H1 (cell line): ENCODE data around the gene TSPAN9. TPM values are rescaled to one million over a fixed set of nuclear protein-coding genes. Genes with fewer than 3 reads are reported as not detected.
A peak's percentile ranks its signal among the peaks of the same experiment; 100 is the strongest.

Experiments used
- CTCF ChIA-PET: fragments of 300-600 bp; sonication (Branson Sonifier 250); formaldehyde crosslinking; loops from one replicate; lab custom pipeline; 2021; ENCODE audit not compliant: partially characterized antibody; lab: Charles Lee
- POLR2A ChIA-PET: fragments of 300-600 bp; sonication (Branson Sonifier 250); formaldehyde crosslinking; loops from one replicate; lab custom pipeline; 2021; ENCODE audit warnings: inconsistent platforms; ENCODE audit not compliant: partially characterized antibody; lab: Charles Lee
- DNase-seq, 2 experiments: peaks; one replicate each; pipeline versions ENCODE4 v3.0.0 to v3.0.0-alpha.2; 2010 to 2022; ENCODE audit warnings: low spot score in 2 of 2, low read depth in 1 of 2, mixed read lengths in 1 of 2
- FAIRE-seq: peaks from 2 replicates; lab custom pipeline; 2011; peaks lifted over from hg19 to GRCh38; lab: Jason Lieb, UNC
- H2AFZ ChIP-seq: 2 replicates; pipeline ENCODE4 v1.8.1; 2012; ENCODE audit warnings: low read length, inconsistent platforms
- H2AK5ac ChIP-seq: 2 replicates; pipeline ENCODE4 v1.6.1; 2013; ENCODE audit warnings: low read depth, low read length
- H2BK120ac ChIP-seq: replicated peaks from 2 replicates; pipeline ENCODE3; 2013; ENCODE audit warnings: low read depth, low read length, inconsistent platforms
- H2BK12ac ChIP-seq: 2 replicates; pipeline ENCODE4 v1.6.1; 2013; ENCODE audit warnings: low read depth, low read length
- H2BK15ac ChIP-seq: 2 replicates; pipeline ENCODE4 v1.6.1; 2013; ENCODE audit warnings: low read length
- H2BK20ac ChIP-seq: 2 replicates; pipeline ENCODE4 v1.6.1; 2013; ENCODE audit warnings: low read length
- H2BK5ac ChIP-seq: 2 replicates; pipeline ENCODE4 v1.6.1; 2013; ENCODE audit warnings: low read depth, low read length
- H3K14ac ChIP-seq: 2 replicates; pipeline ENCODE4 v1.6.1; 2013; ENCODE audit warnings: inconsistent platforms; ENCODE audit not compliant: insufficient read length
- H3K18ac ChIP-seq: 2 replicates; pipeline ENCODE4 v1.6.1; 2013; ENCODE audit warnings: low read length; ENCODE audit errors: extremely low read depth
- H3K23ac ChIP-seq: 2 replicates; pipeline ENCODE4 v1.6.1; 2013; ENCODE audit warnings: inconsistent platforms; ENCODE audit not compliant: insufficient read length
- H3K23me2 ChIP-seq: 2 replicates; pipeline ENCODE4 v1.6.1; 2013; ENCODE audit warnings: low read depth, low read length
- H3K27ac ChIP-seq: 2 replicates; pipeline ENCODE4 v1.6.1; 2011; ENCODE audit warnings: low read depth, low read length, inconsistent platforms
- H3K27me3 ChIP-seq, 4 experiments: replicated peaks in 1 of 4; 1 replicate in 1 of 4; 2 replicates in 3 of 4; pipeline versions ENCODE4 v1.6.1 to v1.8.1; 2011 to 2013; ENCODE audit warnings: low read length in 3 of 4, mild to moderate bottlenecking in 3 of 4, inconsistent platforms in 2 of 4, mixed read lengths in 2 of 4, moderate library complexity in 1 of 4; ENCODE audit not compliant: control insufficient read depth in 3 of 4, insufficient read depth in 3 of 4; ENCODE audit errors: extremely low read depth in 1 of 4
- H3K36me3 ChIP-seq, 4 experiments: 2 replicates each; pipeline versions ENCODE4 v1.6.1 to v1.8.1; 2011 to 2013; ENCODE audit warnings: mild to moderate bottlenecking in 4 of 4, low read length in 3 of 4, moderate library complexity in 2 of 4, control low read depth in 1 of 4, inconsistent platforms in 1 of 4; ENCODE audit not compliant: insufficient read depth in 4 of 4, control insufficient read depth in 2 of 4
- H3K4ac ChIP-seq: replicated peaks from 2 replicates; pipeline ENCODE3; 2013; ENCODE audit warnings: low read length, low read depth, mixed read lengths, inconsistent platforms; ENCODE audit not compliant: insufficient read length
- H3K4me1 ChIP-seq, 4 experiments: replicated peaks in 1 of 4; 1 replicate in 1 of 4; 2 replicates in 3 of 4; pipeline versions ENCODE4 v1.6.1 to v1.8.1; 2011 to 2013; ENCODE audit warnings: low read length in 3 of 4, inconsistent platforms in 2 of 4, mixed read lengths in 1 of 4; ENCODE audit not compliant: insufficient read depth in 4 of 4, control insufficient read depth in 3 of 4
- H3K4me2 ChIP-seq, 2 experiments: 2 replicates each; pipeline versions ENCODE4 v1.6.1 to v1.8.1; 2011 to 2013; ENCODE audit warnings: low read depth in 2 of 2, low read length in 2 of 2, control low read depth in 1 of 2, inconsistent platforms in 1 of 2, mild to moderate bottlenecking in 1 of 2; ENCODE audit not compliant: insufficient read depth in 1 of 2
- H3K4me3 ChIP-seq, 4 experiments: fragments of 200-600, 300-600 bp in 1 of 4; sonication (generic), shearing (Covaris generic), sonication (Bioruptor Twin) in 1 of 4; 2 replicates each; pipeline versions ENCODE4 v1.5.1 to v1.8.1; 2011 to 2016; ENCODE audit warnings: low read length in 4 of 4, low read depth in 3 of 4, control low read depth in 2 of 4, inconsistent platforms in 2 of 4, mild to moderate bottlenecking in 2 of 4, mixed read lengths in 1 of 4, moderate library complexity in 1 of 4; ENCODE audit not compliant: insufficient read depth in 2 of 4; ENCODE audit errors: extremely low read depth in 1 of 4
- H3K56ac ChIP-seq: replicated peaks from 2 replicates; pipeline ENCODE3; 2013; ENCODE audit warnings: low read depth, mild to moderate bottlenecking, mixed read lengths, low read length, inconsistent platforms; ENCODE audit not compliant: insufficient read length
- H3K79me1 ChIP-seq: 2 replicates; pipeline ENCODE4 v1.6.1; 2013; ENCODE audit warnings: low read depth, low read length, control low read depth
- H3K79me2 ChIP-seq, 2 experiments: 2 replicates each; pipeline versions ENCODE4 v1.6.1 to v1.8.1; 2012 to 2013; ENCODE audit warnings: low read length in 2 of 2, mild to moderate bottlenecking in 2 of 2, inconsistent platforms in 1 of 2; ENCODE audit not compliant: insufficient read depth in 2 of 2, control insufficient read depth in 1 of 2
- H3K9ac ChIP-seq, 4 experiments: replicated peaks in 1 of 4; 1 replicate in 1 of 4; 2 replicates in 3 of 4; pipeline versions ENCODE4 v1.6.1 to v1.8.1; 2011 to 2013; ENCODE audit warnings: low read depth in 3 of 4, low read length in 3 of 4, control low read depth in 2 of 4, mild to moderate bottlenecking in 2 of 4, moderate library complexity in 2 of 4, inconsistent platforms in 1 of 4; ENCODE audit errors: extremely low read depth in 1 of 4
- H3K9me3 ChIP-seq, 2 experiments: 2 replicates each; pipeline versions ENCODE4 v1.6.1 to v1.8.1; 2012 to 2013; ENCODE audit warnings: mild to moderate bottlenecking in 2 of 2, moderate library complexity in 2 of 2, control low read depth in 1 of 2, inconsistent platforms in 1 of 2, low read depth in 1 of 2, low read length in 1 of 2, mixed read lengths in 1 of 2; ENCODE audit not compliant: insufficient read depth in 2 of 2
- H4K20me1 ChIP-seq, 2 experiments: replicated peaks in 1 of 2; 2 replicates each; pipeline versions ENCODE3 to v1.8.1; 2011 to 2013; ENCODE audit warnings: inconsistent platforms in 2 of 2, low read length in 2 of 2, mild to moderate bottlenecking in 1 of 2; ENCODE audit not compliant: insufficient read depth in 2 of 2, control insufficient read depth in 1 of 2
- H4K5ac ChIP-seq: 2 replicates; pipeline ENCODE4 v1.6.1; 2013; ENCODE audit warnings: low read length, low read depth, mixed read lengths, inconsistent platforms; ENCODE audit not compliant: insufficient read length
- H4K8ac ChIP-seq: 2 replicates; pipeline ENCODE4 v1.8.0; 2013; ENCODE audit warnings: mild to moderate bottlenecking, moderate library complexity, low read length, inconsistent platforms; ENCODE audit not compliant: insufficient read depth; ENCODE audit errors: extremely low read depth
- H4K91ac ChIP-seq: replicated peaks from 2 replicates; pipeline ENCODE3; 2013; ENCODE audit warnings: low read length, mixed read lengths, inconsistent platforms; ENCODE audit not compliant: insufficient read length
- HDAC2 ChIP-seq, 2 experiments: fragments of 300-600 bp in 1 of 2; sonication (generic) in 1 of 2; IDR thresholded peaks; 2 replicates each; pipeline ENCODE4 v1.6.1; 2011 to 2012; ENCODE audit warnings: low read depth in 2 of 2, low read length in 2 of 2, mild to moderate bottlenecking in 2 of 2, moderate library complexity in 2 of 2, borderline replicate concordance in 1 of 2, inconsistent platforms in 1 of 2
- KDM1A ChIP-seq: fragments of 200-600, 300-600 bp; sonication (generic); IDR thresholded peaks from 2 replicates; pipeline ENCODE4 v1.7.1; 2016; ENCODE audit warnings: mild to moderate bottlenecking, low read length, borderline replicate concordance
- RNF2 ChIP-seq: fragments of 200-900, 300-1000 bp; sonication (generic); IDR thresholded peaks from 2 replicates; pipeline ENCODE4 v1.7.1; 2016; ENCODE audit warnings: borderline replicate concordance, low read depth, mild to moderate bottlenecking, antibody characterized with exemption, low read length; ENCODE audit not compliant: poor library complexity, severe bottlenecking; ENCODE audit errors: missing control alignments
- WGBS, 2 experiments: shearing (Covaris generic) in 1 of 2; methylation state at CpG; one replicate each; pipeline versions ENCODE4 v1.1.6 to v1.1.7; 2013 to 2015; ENCODE audit warnings: low lambda C conversion rate in 2 of 2, mixed read lengths in 2 of 2, inconsistent platforms in 1 of 2, low coverage in 1 of 2, missing lambda C conversion rate in 1 of 2; ENCODE audit not compliant: insufficient replicate concordance in 2 of 2, insufficient coverage in 1 of 2, insufficient read length in 1 of 2; ENCODE audit errors: extremely low coverage in 1 of 2, missing lambda C conversion rate in 1 of 2; 5-methylcytosine and 5-hydroxymethylcytosine counted together
- polyA plus RNA-seq, 7 experiments: library from polyadenylated mRNA; depleted of rRNA in 3 of 7; stranded (reverse) in 5 of 7; unstranded in 2 of 7; fragments of >200 nt in 5 of 7; fragments of 200-250 nt in 2 of 7; gene quantifications; 1 replicate in 5 of 7; 2 replicates in 1 of 7; 4 replicates in 1 of 7; pipeline versions ENCODE4 v1.2.1 to v1.2.3, GENCODE V29; 2011 to 2013; ENCODE audit warnings: missing spikeins in 2 of 7, mixed read lengths in 2 of 7
- total RNA-seq: library from RNA; stranded (reverse); fragmentation: NEBNext Ultra II Directional; extraction: Animal tissue kit (Norgen Biotek cat#: 25700); gene quantifications from 2 replicates; pipeline ENCODE4 v1.2.1, GENCODE V29; 2021
- TF ChIP-seq, protein P1 (sequence below): IDR thresholded peaks from 2 replicates; pipeline ENCODE4 v1.6.1; 2012; ENCODE audit warnings: low read length, inconsistent platforms

TSPAN9 gene
- total and polyA plus RNA-seq, 2 of the 8 experiments (the other 6 are each of a cell fraction or from before 2014, with no cell fraction given), result 11.5 to 29.1 TPM

DNA sequence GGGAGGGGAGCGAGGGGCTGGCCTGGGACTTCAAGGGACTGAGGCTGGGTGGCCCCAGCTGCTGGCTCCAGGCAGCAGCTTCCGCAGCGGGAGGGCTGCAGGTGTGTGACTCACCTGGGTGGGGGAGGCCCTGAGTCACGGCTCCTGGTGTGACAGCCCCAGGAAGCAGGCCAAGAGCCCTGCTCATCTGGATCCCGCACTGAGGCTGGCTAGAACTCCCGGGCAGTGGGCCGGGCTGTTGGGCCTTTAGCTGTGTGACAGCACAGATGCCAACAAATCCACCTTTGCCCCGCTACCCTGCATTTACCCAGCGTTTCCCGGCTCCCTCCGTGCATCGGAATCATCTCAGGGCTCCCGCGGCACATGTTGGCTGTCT lies 233.8 kb downstream of the TSPAN9 start:
- H2BK120ac ChIP-seq, result no peak overlapping the region
- no peak overlapping the region for H3K9ac ChIP-seq
- H3K14ac ChIP-seq, result no peak overlapping the region
- no peak overlapping the region for H3K4me2 ChIP-seq
- H3K18ac ChIP-seq, result no peak overlapping the region; the same call in 1 of the 2 replicates
- H3K4me1 ChIP-seq, result peaks cover 0 to 5% (median 0%) of the 10 kb centered on the region in 4 experiments; a peak in 2 of 7 replicates
- H2BK20ac ChIP-seq, result no peak overlapping the region
- H3K23ac ChIP-seq, result no peak overlapping the region
- H4K20me1 ChIP-seq, result no peaks in the 10 kb centered on the region
- H3K9me3 ChIP-seq, result no peaks in the 10 kb centered on the region
- CTCF ChIA-PET, result interaction anchor here (1.2 to 13.4 kb wide), 5 partner anchors 12 to 295 kb away, joined by 3 to 216 read pairs (median 109); no protein-coding TSS in a partner anchor
- no peak overlapping the region; the same call in 1 of the 2 replicates for H4K8ac ChIP-seq
- no peaks in the 10 kb centered on the region for H3K23me2 ChIP-seq
- H2AFZ ChIP-seq, result no peak overlapping the region
- H3K27ac ChIP-seq, result no peak overlapping the region
- peak overlapping the region; percentile 20 for H4K91ac ChIP-seq
- 0 out of 2 replicates have a peak overlapping the region, but pooled peaks have one; percentile 67 for H2BK15ac ChIP-seq
- no peak overlapping the region for H2BK5ac ChIP-seq
- H3K79me2 ChIP-seq, result no peaks in the 10 kb centered on the region
- no peaks in the 10 kb centered on the region; a peak in 2 of 7 replicates for H3K27me3 ChIP-seq
- no peak overlapping the region for H2AK5ac ChIP-seq
- no peak overlapping the region for H2BK12ac ChIP-seq
- no peak overlapping the region for H3K56ac ChIP-seq
- TF ChIP-seq KDM1A, result no peak
- no peak for TF ChIP-seq RNF2
- TF ChIP-seq HDAC2 (IDR thresholded peaks at IDR 0.05; ENCODE audit: borderline replicate concordance in 1 of 2, low read depth in 2 of 2, low read length in 2 of 2), result no peak
- TF ChIP-seq, protein P1, sequence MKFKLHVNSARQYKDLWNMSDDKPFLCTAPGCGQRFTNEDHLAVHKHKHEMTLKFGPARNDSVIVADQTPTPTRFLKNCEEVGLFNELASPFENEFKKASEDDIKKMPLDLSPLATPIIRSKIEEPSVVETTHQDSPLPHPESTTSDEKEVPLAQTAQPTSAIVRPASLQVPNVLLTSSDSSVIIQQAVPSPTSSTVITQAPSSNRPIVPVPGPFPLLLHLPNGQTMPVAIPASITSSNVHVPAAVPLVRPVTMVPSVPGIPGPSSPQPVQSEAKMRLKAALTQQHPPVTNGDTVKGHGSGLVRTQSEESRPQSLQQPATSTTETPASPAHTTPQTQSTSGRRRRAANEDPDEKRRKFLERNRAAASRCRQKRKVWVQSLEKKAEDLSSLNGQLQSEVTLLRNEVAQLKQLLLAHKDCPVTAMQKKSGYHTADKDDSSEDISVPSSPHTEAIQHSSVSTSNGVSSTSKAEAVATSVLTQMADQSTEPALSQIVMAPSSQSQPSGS, result no peak
- FAIRE-seq (no peak), DNase-seq (no peak)
- no peak overlapping the region for H4K5ac ChIP-seq
- POLR2A ChIA-PET, result no interaction called here
- H3K4me3 ChIP-seq, result no peak overlapping the region
- no peaks in the 10 kb centered on the region for H3K79me1 ChIP-seq
- H3K4ac ChIP-seq, result no peak overlapping the region
- no peaks in the 10 kb centered on the region for H3K36me3 ChIP-seq
- 92% methylated on average over 13 of the region's 14 CpGs; no CpG with 5 or more reads in 1 of the 2 experiments for WGBS, 2 experiments
